ENCODE data around the gene TMEM120B.
"Not testable (repeated sequence)": the region's sequence is repeated elsewhere in the genome, so short reads cannot be mapped to it uniquely, and the experiment has no call there.

The TMEM120B gene

GRCh38 chr12:121709064-121709424 lies 3.5 kb upstream of the TMEM120B start:
- DNase-seq (ENCODE audit: low read depth in 2 of 2): not testable (repeated sequence)

GRCh38 chr12:121709478-121709961 lies 3.0 kb upstream of the TMEM120B start:
- DNase-seq (ENCODE audit: low read depth in 2 of 2): no peak

DNA sequence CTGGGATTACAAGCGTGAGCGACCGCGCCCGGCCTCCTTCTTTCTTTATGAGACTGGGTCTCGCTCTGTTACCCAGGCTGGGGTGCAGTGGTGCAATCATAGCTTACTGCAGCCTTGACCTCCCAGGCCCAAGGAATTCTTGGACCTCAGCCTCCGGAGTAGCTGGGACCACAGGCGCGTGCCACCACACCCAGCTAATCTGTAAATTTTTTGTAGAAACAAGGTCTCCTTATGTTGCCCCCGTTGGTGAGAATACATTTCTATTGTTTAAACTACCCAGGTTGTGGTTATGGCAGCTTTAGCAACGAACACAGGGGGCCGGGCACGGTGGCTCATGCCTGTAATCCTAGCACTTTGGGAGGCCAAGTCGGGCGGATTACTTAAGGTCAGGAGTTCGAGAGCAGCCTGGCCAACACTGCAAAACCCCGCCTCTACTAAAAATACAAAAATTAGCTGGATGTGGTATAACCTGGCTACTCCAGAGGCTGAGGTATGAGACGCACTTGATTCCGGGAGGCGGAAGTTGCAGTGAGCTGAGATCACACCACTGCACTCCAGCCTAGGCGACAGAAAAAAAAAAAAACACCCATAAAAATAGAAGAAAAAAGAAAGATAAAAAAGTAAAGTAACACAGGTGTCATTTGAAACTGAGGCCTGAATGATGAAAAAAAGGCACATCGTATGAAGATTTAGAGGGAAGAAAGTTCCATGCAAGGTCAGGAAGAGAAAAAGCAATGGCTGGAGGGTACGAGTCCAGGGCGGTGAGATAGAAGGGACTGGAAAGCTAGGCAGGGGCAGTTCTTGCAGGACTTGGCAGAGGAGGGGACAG lies 977 bp upstream of the TMEM120B start:
- DNase-seq (ENCODE audit: low read depth in 2 of 2): no peak

GRCh38 chr12:121712190-121712460 lies 427 bp upstream of the TMEM120B start:
- DNase-seq (ENCODE audit: low read depth in 2 of 2): no peak

DNA sequence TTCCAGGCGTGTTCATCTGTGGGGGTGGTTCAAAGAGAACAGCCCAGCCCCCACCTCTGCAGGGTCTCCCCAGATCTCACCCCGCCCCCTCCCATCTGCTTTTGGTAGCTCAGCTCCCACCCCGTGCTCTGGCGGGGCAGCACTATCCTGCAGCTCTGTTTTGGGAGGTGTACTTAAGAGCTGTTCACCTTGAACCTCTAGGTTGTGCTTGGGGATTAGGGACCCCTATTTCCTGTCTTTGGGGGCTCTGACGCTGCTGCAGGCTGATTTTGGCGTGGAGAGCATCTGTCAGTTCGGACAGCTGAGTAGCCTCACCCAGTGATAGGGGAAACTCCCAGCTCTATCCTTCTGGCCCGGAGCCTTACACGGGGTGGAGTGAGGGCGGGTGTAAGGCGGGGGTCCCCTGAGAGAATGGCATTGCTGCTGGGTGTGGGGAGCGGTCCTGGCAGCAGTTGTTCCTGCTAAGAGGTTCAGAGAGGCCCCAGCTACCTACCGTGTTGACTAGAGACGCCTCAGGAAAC lies 765 bp downstream of the TMEM120B start:
- no peak for DNase-seq (ENCODE audit: low read depth in 2 of 2)

DNA sequence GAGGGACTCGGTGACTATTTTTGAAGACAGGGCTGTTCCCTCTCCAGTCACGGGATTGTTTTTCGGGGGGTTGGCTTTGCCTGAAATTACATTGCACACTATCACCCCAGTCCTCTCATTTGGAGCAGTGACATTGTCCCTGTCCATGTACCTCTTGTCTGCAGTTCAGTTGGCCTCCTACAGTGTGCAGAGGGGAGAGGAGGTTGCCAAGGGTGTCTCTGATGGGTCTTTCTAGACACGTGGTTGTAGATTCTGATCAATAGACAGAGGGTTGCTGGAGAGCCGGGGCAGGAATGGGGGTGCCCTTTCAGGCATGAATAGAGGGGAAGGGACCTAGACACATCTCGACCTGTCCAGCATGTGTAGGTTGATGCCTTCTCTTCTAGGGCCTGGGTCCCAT lies 1.2 kb downstream of the TMEM120B start:
- DNase-seq (ENCODE audit: low read depth in 2 of 2): no peak

- DNase-seq (ENCODE audit: low read depth in 2 of 2): not testable (repeated sequence)
Measured at GRCh38 chr12:121715055-121715454, 2.5 kb downstream of the TMEM120B start.

DNA sequence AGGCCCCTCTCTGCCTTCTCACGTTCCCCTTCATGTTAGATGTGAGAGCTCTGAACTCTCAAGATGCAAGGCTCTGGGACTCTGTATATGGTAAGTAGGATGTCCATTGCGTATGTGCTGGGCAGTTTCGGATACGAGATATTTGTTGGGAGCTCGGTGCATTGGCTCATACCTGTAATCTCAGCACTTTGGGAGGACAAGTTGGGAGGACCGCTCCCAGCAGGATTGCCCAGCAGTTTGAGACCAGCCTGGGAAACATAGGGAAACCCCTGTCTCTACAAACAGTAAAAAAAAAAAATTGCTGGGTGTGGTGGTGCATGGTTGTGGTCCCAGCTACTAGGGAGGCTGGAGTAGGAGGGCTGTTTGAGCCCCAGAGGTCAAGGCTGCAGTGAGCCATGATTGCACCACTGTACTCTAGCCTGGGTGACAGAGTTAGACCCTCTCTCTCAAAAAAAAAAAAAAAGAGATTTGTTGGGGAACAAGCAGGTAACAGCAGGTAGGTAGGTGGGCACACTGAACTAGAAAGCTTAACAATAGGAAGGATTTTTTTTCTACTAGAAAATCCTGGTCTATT lies 3.4 kb downstream of the TMEM120B start:
- no peak for DNase-seq (ENCODE audit: low read depth in 2 of 2)

DNA sequence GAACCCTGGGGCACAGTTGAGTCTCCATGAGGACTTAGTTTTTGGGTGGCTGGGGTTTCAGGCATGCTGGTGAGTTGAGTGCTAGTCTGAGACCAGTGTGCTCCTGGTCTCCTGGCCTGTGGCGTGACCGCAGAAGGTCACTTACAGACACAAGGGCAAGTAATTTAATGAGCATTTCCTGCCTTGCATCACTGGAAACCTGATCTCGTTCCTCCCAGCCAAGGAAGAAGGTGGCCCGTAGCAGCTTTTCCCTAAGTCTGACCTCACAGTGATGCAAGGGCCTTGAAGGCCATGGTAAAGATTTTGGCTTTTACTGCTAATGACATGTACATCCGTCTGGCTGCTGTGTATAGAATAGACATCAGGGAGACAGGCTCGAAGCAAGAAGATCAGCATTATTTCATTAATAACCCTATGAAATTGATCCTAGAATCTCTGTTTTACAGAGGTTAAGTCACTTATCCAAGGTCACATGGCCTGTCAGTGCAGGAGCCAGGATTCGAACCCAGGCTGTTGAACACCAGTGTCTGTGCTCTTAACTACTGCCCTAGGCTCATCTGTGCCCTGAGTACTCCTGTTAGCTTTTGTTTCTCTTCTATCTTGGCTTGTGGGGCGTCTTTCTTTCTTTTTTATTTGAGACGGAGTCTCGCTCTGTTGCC lies 4.6 kb downstream of the TMEM120B start:
- no peak for DNase-seq (ENCODE audit: low read depth in 2 of 2)

DNA sequence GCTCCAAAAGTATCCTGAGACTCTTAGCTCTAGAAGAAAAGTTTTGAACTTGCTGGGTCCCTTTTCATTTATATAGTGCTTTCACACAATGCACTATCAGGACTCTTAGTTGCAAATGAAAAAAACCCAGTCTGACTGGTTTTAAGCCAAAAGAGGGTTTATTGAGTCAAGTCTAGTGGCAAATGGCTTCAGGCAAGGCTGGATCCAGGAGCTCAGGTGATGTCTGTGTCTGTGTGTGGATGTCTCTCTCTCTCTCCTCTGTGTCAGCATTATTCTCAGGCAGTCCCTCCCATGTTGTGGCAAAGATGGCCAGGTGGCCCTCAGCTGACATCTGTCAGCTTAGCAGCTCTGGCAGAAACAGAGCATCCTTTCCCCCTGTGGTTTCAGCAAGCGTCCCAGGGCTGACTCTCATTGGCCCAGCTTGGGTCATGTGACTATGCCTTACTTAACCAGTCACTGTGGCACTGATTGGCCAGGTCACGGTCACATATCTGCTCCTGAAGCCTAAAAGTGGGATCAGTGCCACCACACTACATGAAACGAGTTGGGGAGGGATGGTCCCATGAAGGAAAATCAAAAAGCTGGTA lies 6.2 kb downstream of the TMEM120B start:
- DNase-seq (ENCODE audit: low read depth in 2 of 2): no peak

DNA sequence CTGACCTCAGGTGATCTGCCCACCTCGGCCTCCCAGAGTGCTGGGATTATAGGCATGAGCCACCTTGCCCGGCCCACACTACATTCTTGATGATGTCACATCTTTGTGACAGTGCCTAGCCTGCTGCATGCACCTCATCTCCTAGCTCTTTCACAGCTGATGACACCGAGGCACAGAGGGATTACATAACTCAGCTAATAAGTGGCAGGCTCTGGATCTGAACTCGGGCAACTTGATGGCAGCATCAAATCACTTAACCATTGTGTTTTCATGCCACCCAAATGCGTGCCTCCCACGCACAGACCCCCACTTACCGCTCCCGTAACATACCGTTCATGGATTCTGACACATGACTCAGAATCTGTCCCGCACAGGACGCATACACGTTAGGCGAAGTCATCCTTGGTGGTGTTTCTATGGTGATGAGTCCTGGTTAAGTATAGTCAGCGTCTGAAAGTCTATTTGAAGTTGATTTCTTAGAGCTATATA lies 7.4 kb downstream of the TMEM120B start:
- no peak for DNase-seq (ENCODE audit: low read depth in 2 of 2)

DNA sequence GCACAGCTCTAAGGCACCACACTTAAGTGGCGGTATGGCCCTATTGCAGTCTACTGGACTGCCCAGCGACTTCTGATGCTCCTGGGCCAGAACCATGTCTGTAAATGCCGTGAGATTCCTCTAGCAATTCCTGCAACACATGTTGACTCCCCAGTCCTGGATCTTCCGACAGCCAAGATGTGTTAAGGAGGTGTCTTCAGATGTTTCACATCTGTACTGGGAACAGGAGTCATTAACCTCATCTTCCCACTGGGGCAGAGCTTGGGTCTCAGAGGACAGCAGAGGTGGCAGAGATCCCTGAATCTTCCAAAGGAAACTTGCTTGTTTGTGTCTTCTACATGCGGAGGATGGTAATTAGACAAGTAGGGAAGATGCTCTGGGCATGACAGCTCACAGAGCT lies 8.2 kb downstream of the TMEM120B start:
- no peak for DNase-seq (ENCODE audit: low read depth in 2 of 2)

- no peak for DNase-seq (ENCODE audit: low read depth in 2 of 2)
Measured at GRCh38 chr12:121722511-121722910, 10.0 kb downstream of the TMEM120B start.

DNA sequence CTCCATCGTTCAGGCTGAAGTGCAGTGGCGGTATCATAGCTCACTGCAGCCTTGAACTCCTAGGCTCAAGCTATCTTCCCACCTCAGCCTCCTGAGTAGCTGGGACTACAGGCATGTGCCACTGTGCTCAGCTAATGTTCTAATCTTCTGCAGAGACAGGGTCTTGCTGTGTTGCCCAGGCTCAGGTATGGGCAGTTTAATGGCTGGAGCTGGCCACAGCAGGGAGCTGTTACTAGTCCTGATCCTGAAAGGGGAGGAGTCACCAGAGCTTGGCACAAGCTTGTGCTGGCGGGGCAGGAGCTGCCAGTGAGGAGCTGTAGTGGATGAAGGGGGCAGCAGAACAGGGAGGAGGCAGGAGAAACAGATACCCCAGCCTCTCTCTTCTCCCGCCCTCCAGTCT lies 10.6 kb downstream of the TMEM120B start:
- DNase-seq (ENCODE audit: low read depth in 2 of 2): no peak

- no peak for DNase-seq (ENCODE audit: low read depth in 2 of 2)
Measured at GRCh38 chr12:121724925-121725324, 12.4 kb downstream of the TMEM120B start.

GRCh38 chr12:121725423-121725822 lies 12.9 kb downstream of the TMEM120B start:
- no peak for DNase-seq (ENCODE audit: low read depth in 2 of 2)

DNA sequence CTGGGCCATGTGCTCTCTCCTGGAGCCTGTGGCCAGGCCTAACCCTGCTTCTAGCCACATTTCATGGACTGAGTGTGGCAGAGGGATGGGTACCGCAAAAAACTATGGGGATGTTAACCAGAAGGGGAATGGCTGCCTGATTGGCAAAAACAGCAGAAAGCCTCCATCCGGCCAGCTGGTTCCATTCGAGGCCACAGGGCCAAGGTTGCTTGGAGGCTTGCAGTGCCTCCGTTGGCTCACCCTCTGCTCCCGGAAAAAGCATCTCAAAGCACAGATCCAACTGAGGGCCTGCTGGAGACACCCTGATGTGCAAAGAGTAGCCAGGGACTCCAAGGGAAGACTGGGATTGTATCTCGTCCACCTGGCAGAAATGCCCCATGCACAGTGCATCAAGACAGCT lies 16.5 kb downstream of the TMEM120B start:
- no peak for DNase-seq (ENCODE audit: low read depth in 2 of 2)

GRCh38 chr12:121731473-121731872 lies 18.9 kb downstream of the TMEM120B start:
- no peak for DNase-seq (ENCODE audit: low read depth in 2 of 2)

- no peak for DNase-seq (ENCODE audit: low read depth in 2 of 2)
Measured at GRCh38 chr12:121733849-121734248, 21.3 kb downstream of the TMEM120B start.

DNA sequence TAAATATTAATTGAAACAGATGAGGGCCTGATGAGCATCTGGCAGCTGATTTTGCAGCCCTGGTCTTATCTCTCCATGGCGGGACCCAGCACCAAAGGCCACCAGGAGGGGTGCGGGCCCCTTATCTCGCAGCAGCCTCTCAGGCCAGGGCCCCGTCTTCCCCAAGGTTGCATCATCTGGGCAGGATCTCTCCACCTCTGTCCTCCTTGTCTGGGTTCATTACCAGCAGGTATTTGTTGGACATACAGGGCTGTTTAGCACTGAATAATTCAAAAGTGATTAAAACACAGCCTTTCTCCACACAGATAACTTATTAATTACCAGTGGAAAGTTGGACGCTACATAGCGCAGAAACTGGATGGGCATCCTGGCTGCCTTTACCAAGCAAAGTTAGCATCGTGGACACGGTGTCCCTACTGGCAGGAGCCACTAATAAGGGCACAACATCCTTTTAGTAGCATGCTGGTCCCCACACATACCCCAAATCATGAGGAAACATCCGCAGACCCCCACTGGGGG lies 25.8 kb downstream of the TMEM120B start:
- no peak for DNase-seq (ENCODE audit: low read depth in 2 of 2)

DNA sequence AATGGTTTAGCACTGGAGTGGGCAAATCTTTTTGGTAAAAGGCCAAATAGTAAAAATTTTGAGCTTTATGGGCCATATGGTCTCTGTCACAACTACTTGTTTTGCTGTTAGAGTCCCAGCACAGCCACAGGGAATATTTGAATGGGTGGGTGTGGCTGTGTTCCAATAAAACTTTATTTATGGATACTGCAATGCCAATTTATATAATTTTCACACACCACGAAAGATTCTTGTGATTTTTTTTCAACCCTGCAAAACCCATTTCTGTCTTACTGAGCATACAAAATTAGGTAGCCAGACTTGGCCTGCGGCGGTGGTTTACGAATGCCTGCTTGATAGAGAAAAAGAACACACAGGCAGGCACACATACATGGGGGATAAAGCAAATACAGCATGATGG lies 28.3 kb downstream of the TMEM120B start:
- DNase-seq (ENCODE audit: low read depth in 2 of 2): no peak

DNA sequence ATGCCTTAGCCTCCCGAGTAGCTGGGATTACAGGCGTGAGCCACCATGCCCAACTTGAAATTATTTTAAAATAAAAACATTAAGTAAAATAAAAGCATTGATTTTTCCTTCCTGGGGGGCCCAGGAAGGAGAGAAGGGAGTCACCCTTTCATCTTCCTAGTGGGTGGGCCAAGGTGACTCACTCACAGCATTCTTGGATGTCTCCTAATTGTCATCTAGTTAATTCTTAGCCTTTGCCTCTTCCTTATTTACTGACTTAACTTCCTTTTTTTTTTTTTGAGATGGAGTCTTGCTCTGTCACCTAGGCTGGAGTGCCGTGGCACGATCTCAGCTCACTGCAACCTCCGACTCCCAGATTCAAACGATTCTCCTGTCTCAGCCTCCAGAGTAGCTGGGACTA lies 29.2 kb downstream of the TMEM120B start:
- no peak for DNase-seq (ENCODE audit: low read depth in 2 of 2)
